ENCODE data around the gene CTSA.

DNA sequence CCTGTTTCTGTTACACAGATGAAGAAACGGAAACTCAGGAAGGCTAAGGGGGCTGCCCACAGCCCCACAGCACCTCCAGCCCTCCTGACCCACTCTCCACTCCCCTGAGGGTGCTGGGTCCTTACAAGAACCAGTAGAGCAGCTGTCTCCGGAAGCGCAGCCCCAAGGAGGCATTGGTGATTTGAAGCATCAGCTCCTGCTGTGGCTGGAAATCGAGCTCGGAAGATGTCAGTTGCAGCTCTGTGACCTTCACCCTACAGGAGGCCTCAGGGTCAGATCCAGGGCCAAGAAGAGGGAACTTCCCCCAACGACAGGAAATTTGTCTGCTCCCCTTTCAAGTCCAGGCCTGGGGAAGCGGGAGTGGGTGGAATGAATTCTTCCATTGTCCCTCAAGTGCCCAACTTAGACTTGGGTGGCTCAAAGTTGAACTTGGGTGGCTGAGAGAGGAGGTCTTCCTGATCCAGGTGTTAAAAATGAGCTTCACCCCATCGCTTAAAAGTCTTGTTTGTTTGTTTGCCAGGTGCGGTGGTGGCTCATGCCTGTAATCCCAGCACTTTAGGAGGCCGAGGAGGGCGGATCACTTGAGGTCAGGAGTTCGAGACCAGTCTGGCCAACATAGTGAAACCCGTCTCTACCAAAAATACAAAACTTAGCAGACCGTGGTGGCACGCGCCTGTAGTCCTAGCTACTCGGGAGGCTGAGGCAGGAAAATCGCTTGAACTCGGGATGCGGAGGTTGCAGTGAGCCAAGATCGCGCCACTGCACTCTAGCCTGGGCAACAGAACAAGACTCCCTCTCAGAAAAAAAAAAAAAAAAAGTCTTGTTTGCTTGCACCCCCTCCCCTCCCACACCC lies 18.9 kb downstream of the CTSA start:
- no peak for TF ChIP-seq POLR2A (IDR thresholded peaks at IDR 0.05)
- TF ChIP-seq, protein P1, sequence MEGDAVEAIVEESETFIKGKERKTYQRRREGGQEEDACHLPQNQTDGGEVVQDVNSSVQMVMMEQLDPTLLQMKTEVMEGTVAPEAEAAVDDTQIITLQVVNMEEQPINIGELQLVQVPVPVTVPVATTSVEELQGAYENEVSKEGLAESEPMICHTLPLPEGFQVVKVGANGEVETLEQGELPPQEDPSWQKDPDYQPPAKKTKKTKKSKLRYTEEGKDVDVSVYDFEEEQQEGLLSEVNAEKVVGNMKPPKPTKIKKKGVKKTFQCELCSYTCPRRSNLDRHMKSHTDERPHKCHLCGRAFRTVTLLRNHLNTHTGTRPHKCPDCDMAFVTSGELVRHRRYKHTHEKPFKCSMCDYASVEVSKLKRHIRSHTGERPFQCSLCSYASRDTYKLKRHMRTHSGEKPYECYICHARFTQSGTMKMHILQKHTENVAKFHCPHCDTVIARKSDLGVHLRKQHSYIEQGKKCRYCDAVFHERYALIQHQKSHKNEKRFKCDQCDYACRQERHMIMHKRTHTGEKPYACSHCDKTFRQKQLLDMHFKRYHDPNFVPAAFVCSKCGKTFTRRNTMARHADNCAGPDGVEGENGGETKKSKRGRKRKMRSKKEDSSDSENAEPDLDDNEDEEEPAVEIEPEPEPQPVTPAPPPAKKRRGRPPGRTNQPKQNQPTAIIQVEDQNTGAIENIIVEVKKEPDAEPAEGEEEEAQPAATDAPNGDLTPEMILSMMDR (IDR thresholded peaks at IDR 0.05) = no peak

All from body of pancreas (tissue), 4 donors.